IMR-90 (cell line): ENCODE measurements around the gene AKAP6. TPM values are rescaled to one million over a fixed set of nuclear protein-coding genes. Genes with fewer than 3 reads are reported as not detected.
A peak's percentile ranks its signal among the peaks of the same experiment; 100 is the strongest.

ENCODE experiments used
- ATAC-seq: fragments of 200-7000 bp; cut with Tn5 transposase; 2 replicates; pipeline ENCODE4 v1.9.1; 2020; ENCODE audit warnings: low read depth, mild to moderate bottlenecking, moderate library complexity
- BruUV-seq: library from RNA; stranded (reverse); fragments of 400-500 nt; replicated peaks from 2 replicates; lab custom pipeline; 2021; lab: Mats Ljungman, UMichigan
- CTCF ChIA-PET: fragments of 300-600 bp; formaldehyde crosslinking; extraction: SDS; loops from one replicate; lab custom pipeline; 2021; ENCODE audit warnings: antibody characterized with exemption; lab: Yijun Ruan, JAX
- POLR2A ChIA-PET: fragments of 300-600 bp; sonication (Branson Sonifier 250); formaldehyde crosslinking; loops from one replicate; lab custom pipeline; 2022; ENCODE audit warnings: antibody characterized with exemption; ENCODE audit not compliant: unreplicated experiment; lab: Charles Lee
- DNase-seq: peaks from one replicate; pipeline ENCODE4 v3.0.0; 2013
- H2AFZ ChIP-seq: replicated peaks from 2 replicates; pipeline ENCODE3; 2013; ENCODE audit warnings: low read length, mild to moderate bottlenecking; ENCODE audit not compliant: poor library complexity
- H2AK5ac ChIP-seq: 2 replicates; pipeline ENCODE4 v1.6.1; 2013; ENCODE audit warnings: low read depth, low read length, inconsistent platforms
- H2AK9ac ChIP-seq: replicated peaks from 2 replicates; pipeline ENCODE3; 2013; ENCODE audit warnings: mild to moderate bottlenecking, low read depth, low read length, moderate library complexity; ENCODE audit not compliant: poor library complexity
- H2BK120ac ChIP-seq: 2 replicates; pipeline ENCODE4 v1.6.1; 2013; ENCODE audit warnings: low read depth, low read length, inconsistent platforms
- H2BK15ac ChIP-seq: 3 replicates; pipeline ENCODE4 v1.6.1; 2013; ENCODE audit warnings: low read depth, low read length, inconsistent platforms
- H2BK20ac ChIP-seq: 2 replicates; pipeline ENCODE4 v1.6.1; 2013; ENCODE audit warnings: low read depth, mild to moderate bottlenecking, inconsistent platforms, low read length, moderate library complexity
- H2BK5ac ChIP-seq: 2 replicates; pipeline ENCODE4 v1.6.1; 2013; ENCODE audit warnings: mild to moderate bottlenecking, low read depth, low read length, inconsistent platforms; ENCODE audit not compliant: poor library complexity, severe bottlenecking
- H3K14ac ChIP-seq: replicated peaks from 2 replicates; pipeline ENCODE4 v1.6.1; 2013; ENCODE audit warnings: low read depth, low read length, inconsistent platforms
- H3K18ac ChIP-seq: 2 replicates; pipeline ENCODE4 v1.6.1; 2013; ENCODE audit warnings: low read depth, low read length, control low read depth
- H3K23ac ChIP-seq: 2 replicates; pipeline ENCODE4 v1.6.1; 2013; ENCODE audit warnings: low read depth, low read length, inconsistent platforms
- H3K27ac ChIP-seq: 2 replicates; pipeline ENCODE4 v1.5.1; 2013; ENCODE audit warnings: mild to moderate bottlenecking, control low read depth, low read length; ENCODE audit not compliant: insufficient read depth
- H3K27me3 ChIP-seq: 2 replicates; pipeline ENCODE4 v1.6.1; 2013; ENCODE audit warnings: low read length; ENCODE audit not compliant: control insufficient read depth, insufficient read depth
- H3K36me3 ChIP-seq: 2 replicates; pipeline ENCODE4 v1.6.1; 2013; ENCODE audit warnings: low read length, mixed read lengths; ENCODE audit not compliant: control insufficient read depth, insufficient read depth
- H3K4ac ChIP-seq: 2 replicates; pipeline ENCODE4 v1.6.1; 2013; ENCODE audit warnings: low read depth, low read length, inconsistent platforms
- H3K4me1 ChIP-seq: 2 replicates; pipeline ENCODE4 v1.6.1; 2013; ENCODE audit warnings: low read length, mixed read lengths; ENCODE audit not compliant: control insufficient read depth, insufficient read depth
- H3K4me2 ChIP-seq: 2 replicates; pipeline ENCODE4 v1.6.1; 2013; ENCODE audit warnings: low read depth, mild to moderate bottlenecking, control low read depth, low read length, moderate library complexity
- H3K4me3 ChIP-seq: 2 replicates; pipeline ENCODE4 v1.5.1; 2013; ENCODE audit warnings: low read depth, mild to moderate bottlenecking, control low read depth, low read length, moderate library complexity; ENCODE audit not compliant: insufficient read depth
- H3K56ac ChIP-seq: 2 replicates; pipeline ENCODE4 v1.6.1; 2013; ENCODE audit warnings: low read length, inconsistent platforms; ENCODE audit not compliant: insufficient read depth; ENCODE audit errors: extremely low read depth
- H3K79me1 ChIP-seq, 2 experiments: 2 replicates each; pipeline ENCODE4 v1.6.1; 2013; ENCODE audit warnings: low read length in 2 of 2, inconsistent platforms in 1 of 2, low read depth in 1 of 2
- H3K9ac ChIP-seq: 2 replicates; pipeline ENCODE4 v1.6.1; 2013; ENCODE audit warnings: low read depth, low read length, control low read depth
- H3K9me1 ChIP-seq: 2 replicates; pipeline ENCODE4 v1.6.1; 2013; ENCODE audit warnings: low read length, inconsistent platforms; ENCODE audit not compliant: insufficient read depth
- H3K9me3 ChIP-seq: 2 replicates; pipeline ENCODE4 v1.6.1; 2013; ENCODE audit warnings: low read length; ENCODE audit not compliant: control insufficient read depth, insufficient read depth
- H4K20me1 ChIP-seq: 2 replicates; pipeline ENCODE4 v1.6.1; 2013; ENCODE audit warnings: low read length, inconsistent platforms; ENCODE audit not compliant: insufficient read depth
- H4K5ac ChIP-seq: 2 replicates; pipeline ENCODE4 v1.6.1; 2013; ENCODE audit warnings: mild to moderate bottlenecking, low read depth, low read length, control low read depth
- H4K8ac ChIP-seq, 2 experiments: 2 replicates each; pipeline ENCODE4 v1.6.1; 2013; ENCODE audit warnings: low read depth in 2 of 2, low read length in 2 of 2, control low read depth in 1 of 2, inconsistent platforms in 1 of 2
- H4K91ac ChIP-seq: 2 replicates; pipeline ENCODE4 v1.6.1; 2013; ENCODE audit warnings: low read depth, low read length, inconsistent platforms; ENCODE audit not compliant: insufficient read depth
- CEBPB ChIP-seq: IDR thresholded peaks from 2 replicates; pipeline ENCODE4 v1.6.1; 2012; ENCODE audit warnings: low read depth, low read length, improper control_type of control experiment
- FOS ChIP-seq: fragments of 150-350 bp; IDR thresholded peaks from 2 replicates; pipeline ENCODE4 v1.6.1; 2016; ENCODE audit warnings: low read depth, low read length
- MAFK ChIP-seq: IDR thresholded peaks from 2 replicates; pipeline ENCODE4 v1.6.1; 2012; ENCODE audit warnings: low read depth, low read length, improper control_type of control experiment
- MAZ ChIP-seq: IDR thresholded peaks from 2 replicates; pipeline ENCODE4 v1.6.1; 2012; ENCODE audit warnings: low read depth, mild to moderate bottlenecking, low read length, improper control_type of control experiment, moderate library complexity, borderline replicate concordance
- MXI1 ChIP-seq: IDR thresholded peaks from 2 replicates; pipeline ENCODE4 v1.6.1; 2012; ENCODE audit warnings: low read depth, mild to moderate bottlenecking, low read length, moderate library complexity, borderline replicate concordance
- NFE2L2 ChIP-seq: fragments of 150-350 bp; IDR thresholded peaks from 2 replicates; pipeline ENCODE4 v1.6.1; 2016; ENCODE audit warnings: low read depth, mild to moderate bottlenecking, low read length
- POLR2A ChIP-seq: IDR thresholded peaks from 2 replicates; pipeline ENCODE4 v1.6.1; 2012; ENCODE audit warnings: mild to moderate bottlenecking, low read depth, low read length
- RFX5 ChIP-seq: IDR thresholded peaks from 2 replicates; pipeline ENCODE4 v1.8.0; 2012; ENCODE audit warnings: low read depth, mild to moderate bottlenecking, low read length, moderate library complexity
- SMC3 ChIP-seq: fragments of 150-350 bp; IDR thresholded peaks from 2 replicates; pipeline ENCODE4 v1.6.1; 2016; ENCODE audit warnings: low read depth, mild to moderate bottlenecking, antibody characterized with exemption, low read length, moderate library complexity
- dilution Hi-C: fragments of 300-500 bp; cut with HindIII; formaldehyde crosslinking; loops from one replicate; pipeline ENCODE4 v1.14.3; 2018; ENCODE audit warnings: low sequenced_read_pairs; ENCODE audit not compliant: unreplicated experiment
- in situ Hi-C: fragments of 300-500 bp; cut with MboI; formaldehyde crosslinking; loops from 3 replicates; pipeline ENCODE4 v1.14.3; 2019; ENCODE audit warnings: low sequenced_read_pairs, inconsistent platforms, mixed read lengths
- intact Hi-C: fragments of 100-400 bp; cut with micrococcal nuclease; formaldehyde crosslinking; loops from 2 replicates; pipeline ENCODE4 v1.10.0; 2022
- polyA plus RNA-seq, 3 experiments: library from polyadenylated mRNA; depleted of rRNA; stranded (reverse); fragments of >200 nt; gene quantifications; 2 replicates each; pipeline ENCODE4 v1.2.3, GENCODE V29; 2012; ENCODE audit warnings: low replicate concordance in 1 of 3
- total RNA-seq: library from RNA; depleted of rRNA; stranded (reverse); fragments of >200 nt; gene quantifications from 2 replicates; pipeline ENCODE4 v1.2.3, GENCODE V29; 2012

The AKAP6 gene
- total and polyA plus RNA-seq, 2 of the 4 experiments (the other 2 are of a cell fraction): 0.22 to 1.6 TPM

- Histone ChIP-seq H3K36me3 (no peaks in the 10 kb centered on the region), H3K23ac (no peak overlapping the region), H3K14ac (no peak overlapping the region), H3K56ac (no peak overlapping the region), H2AK5ac (no peak overlapping the region), H3K9me3 (no peaks in the 10 kb centered on the region), H2BK120ac (no peak overlapping the region), H4K91ac (no peak overlapping the region), H4K20me1 (no peaks in the 10 kb centered on the region), H3K4me1 (peaks cover 10% of the 10 kb centered on the region), H3K27ac (no peak overlapping the region), H3K79me1 (no peaks in the 10 kb centered on the region), H2AK9ac (no peak overlapping the region), H2AFZ (no peak overlapping the region), H3K27me3 (no peaks in the 10 kb centered on the region), H4K8ac (no peak overlapping the region), H2BK5ac (no peak overlapping the region), H4K5ac (no peak overlapping the region), H2BK20ac (no peak overlapping the region), H3K4me3 (no peak overlapping the region), H2BK15ac (0 out of 3 replicates have a peak overlapping the region, but pooled peaks have one; percentile 11), H3K9me1 (peaks cover 9% of the 10 kb centered on the region; the same call in 1 of the 2 replicates), H3K4me2 (no peak overlapping the region), H3K9ac (no peak overlapping the region), H3K18ac (no peak overlapping the region), H3K4ac (no peak overlapping the region)
- TF ChIP-seq FOS (no peak), CEBPB (no peak), RFX5 (no peak), MAZ (no peak), MAFK (no peak), MXI1 (no peak), SMC3 (no peak), NFE2L2 (no peak), POLR2A (no peak)
- dilution Hi-C loops (no loop called here), intact Hi-C loops (no loop called here), in situ Hi-C loops (no loop called here)
- ChIA-PET CTCF (no interaction called here), POLR2A (interaction anchor here (0.5 kb wide), 2 partner anchors 1110 to 1147 kb away, joined by 3 to 6 read pairs; no protein-coding TSS in a partner anchor)
- DNase-seq: no peak
- BruUV-seq: no TSS peak
- ATAC-seq: no peak
Measured at GRCh38 chr14:32565256-32565655, 236.2 kb downstream of the AKAP6 start.
